ENCODE data around the gene ATP8B3. TPM values are rescaled to one million over a fixed set of nuclear protein-coding genes. Genes with fewer than 3 reads are reported as not detected.

Gene ATP8B3
- total and polyA plus RNA-seq, 2 of the 13 experiments (the other 11 are each of a cell fraction or from before 2014, with no cell fraction given): 2.6 to 5.9 TPM

GRCh38 chr19:1856698-1857603, 44.9 kb upstream of the ATP8B3 start (continued):
- TF ChIP-seq CTCF (CRISPR knock-in tag; IDR thresholded peaks at IDR 0.05): peak; percentile 24
- peak; percentile 93 for TF ChIP-seq ZBTB33 (CRISPR knock-in tag; IDR thresholded peaks at IDR 0.05)
- TF ChIP-seq HNF1A (IDR thresholded peaks at IDR 0.05; ENCODE audit: low read depth): no peak
- no peak for TF ChIP-seq HNF1A (CRISPR knock-in tag; IDR thresholded peaks at IDR 0.05; ENCODE audit: borderline replicate concordance)
- no peak for TF ChIP-seq ZNF841 (CRISPR knock-in tag; IDR thresholded peaks at IDR 0.05; ENCODE audit: borderline replicate concordance)
- TF ChIP-seq NFYC (CRISPR knock-in tag; IDR thresholded peaks at IDR 0.05): no peak
- TF ChIP-seq SP1 (IDR thresholded peaks at IDR 0.05): no peak
- peak; percentile 91 for TF ChIP-seq SP1 (CRISPR knock-in tag; IDR thresholded peaks at IDR 0.05)
- no peak for TF ChIP-seq FOXP1 (IDR thresholded peaks at IDR 0.05)
- TF ChIP-seq FOXP1 (CRISPR knock-in tag; IDR thresholded peaks at IDR 0.05): no peak
- TF ChIP-seq ZNF879 (CRISPR knock-in tag; IDR thresholded peaks at IDR 0.05): no peak
- peak; percentile 60 for TF ChIP-seq HNF4A (CRISPR knock-in tag; IDR thresholded peaks at IDR 0.05)
- no peak for TF ChIP-seq CENPX (CRISPR knock-in tag; IDR thresholded peaks at IDR 0.05)
- no peak for TF ChIP-seq GFI1 (CRISPR knock-in tag; IDR thresholded peaks at IDR 0.05; ENCODE audit: borderline replicate concordance)
- TF ChIP-seq PAXIP1 (CRISPR knock-in tag; conservative IDR thresholded peaks at IDR 0.05): peak; percentile 48; the same call in 1 of the 2 replicates
- TF ChIP-seq TSC22D2 (CRISPR knock-in tag; IDR thresholded peaks at IDR 0.05; ENCODE audit: borderline replicate concordance): no peak
- TF ChIP-seq PHF21A (CRISPR knock-in tag; IDR thresholded peaks at IDR 0.05): no peak
